Activated T-cell treated with anti-CD3 and anti-CD28 coated beads, Interleukin-2, amount 50 U/mL, for 72 hours (primary cell): Measurements from ENCODE around the gene LPAR5. TPM values are rescaled to one million over a fixed set of nuclear protein-coding genes. Genes with fewer than 3 reads are reported as not detected.

ENCODE experiments used
- ATAC-seq, 2 donors: fragments of 150-1000 bp; cut with Tn5 transposase; replicated peaks in 1 of 2; 2 replicates each; pipeline ENCODE4 v1.10.0; 2021; ENCODE audit warnings: moderate library complexity in 2 of 2, mild to moderate bottlenecking in 1 of 2
- DNase-seq, 2 donors: peaks; one replicate each; pipeline ENCODE4 v3.0.0; 2021 to 2022; ENCODE audit warnings: mixed read lengths in 1 of 2
- H3K27ac Mint-ChIP-seq: one replicate; pipeline ENCODE4 v1.8.0; 2022; ENCODE audit warnings: mild to moderate bottlenecking, moderate library complexity, mixed read lengths
- H3K27me3 Mint-ChIP-seq: one replicate; pipeline ENCODE4 v1.8.0; 2022; ENCODE audit warnings: low read depth, mixed read lengths
- H3K36me3 Mint-ChIP-seq, 2 donors: one replicate each; pipeline ENCODE4 v1.8.0; 2022; ENCODE audit warnings: mixed read lengths in 2 of 2, mild to moderate bottlenecking in 1 of 2; ENCODE audit not compliant: insufficient read depth in 2 of 2
- H3K4me1 Mint-ChIP-seq: one replicate; pipeline ENCODE4 v1.8.0; 2022; ENCODE audit warnings: low read depth, mixed read lengths
- H3K4me3 Mint-ChIP-seq, 2 donors: one replicate each; pipeline ENCODE4 v1.8.0; 2022; ENCODE audit warnings: mild to moderate bottlenecking in 2 of 2, mixed read lengths in 2 of 2, moderate library complexity in 2 of 2
- H3K9me3 Mint-ChIP-seq, 2 donors: one replicate each; pipeline ENCODE4 v1.8.0; 2022; ENCODE audit warnings: mixed read lengths in 2 of 2
- total RNA-seq, 2 donors: library from RNA; stranded (reverse); gene quantifications; one replicate each; pipeline ENCODE4 v1.2.3, GENCODE V29; 2022

LPAR5 gene
- 1 to 10 TPM; 4.1 to 8.9 TPM for total RNA-seq

DNA sequence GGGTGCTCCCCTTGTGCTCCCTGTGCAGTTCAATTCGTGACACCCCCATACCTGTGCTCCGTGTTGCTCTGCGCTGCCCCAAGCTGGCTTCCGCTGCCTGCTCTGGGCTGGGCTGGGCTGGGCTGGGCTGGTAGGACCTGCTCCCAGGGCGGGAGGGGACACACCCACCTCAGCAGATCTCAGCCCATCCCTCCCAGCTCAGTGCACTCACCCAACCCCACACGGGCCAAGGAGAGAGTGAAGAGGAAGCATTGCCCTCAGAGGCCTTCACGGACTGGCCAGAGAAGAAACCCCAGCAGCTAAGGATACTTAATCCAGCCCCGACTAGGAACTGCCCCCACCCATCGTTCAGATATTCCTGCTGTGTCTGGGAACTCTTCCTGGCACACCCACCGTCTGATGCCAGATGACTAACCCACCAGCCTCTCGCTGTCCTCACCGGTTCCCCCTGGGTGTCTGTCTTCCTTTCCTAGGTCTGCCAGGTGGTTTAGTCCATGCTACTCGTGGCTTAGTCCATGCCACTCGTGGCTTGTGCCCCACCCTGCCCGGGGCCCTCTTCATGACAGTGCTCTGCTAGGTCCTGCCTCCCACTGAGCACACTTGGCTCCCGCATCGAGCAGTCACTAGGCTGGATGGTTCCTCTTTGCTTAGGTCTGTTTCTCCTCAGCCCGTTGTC is at the start of gene LPAR5:
Gene LPAR5 (minus strand): TSS at position 104 of the 676 bp plus-strand sequence. CDS start 14,711 bp downstream, outside the sequence.
- DNase-seq (peak; percentile 40 to 51), ATAC-seq (peak; percentile 55 to 65)
- H3K4me1 Mint-ChIP-seq, result peaks cover 59% of the 10 kb centered on the region
- H3K36me3 Mint-ChIP-seq, result no peaks in the 10 kb centered on the region
- H3K27me3 Mint-ChIP-seq, result no peaks in the 10 kb centered on the region
- H3K27ac Mint-ChIP-seq, result peak within 1 kb of the TSS; percentile 82
- no peaks in the 10 kb centered on the region for H3K9me3 Mint-ChIP-seq
- H3K4me3 Mint-ChIP-seq, result peak within 1 kb of the TSS; percentile 75 to 78

DNA sequence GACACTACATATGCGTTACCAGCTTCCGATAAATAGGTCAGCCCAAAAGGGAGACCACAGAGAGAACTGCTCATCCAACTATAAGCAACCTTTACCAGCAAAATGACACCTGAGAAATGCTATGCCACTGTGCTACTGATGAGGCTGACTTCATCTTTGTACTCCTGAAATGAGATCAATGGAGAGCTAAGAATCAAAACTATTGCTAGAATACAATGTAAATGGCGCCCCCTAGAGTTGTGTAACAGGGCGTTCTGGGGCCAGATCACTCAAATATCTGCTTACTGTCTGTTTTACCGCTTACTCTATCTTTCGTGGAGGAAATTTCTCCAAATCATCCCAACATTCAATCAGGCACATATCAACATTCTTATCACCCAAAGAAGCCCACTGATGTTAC is 48.9 kb upstream of the LPAR5 start:
- H3K4me1 Mint-ChIP-seq, result peaks cover 53% of the 10 kb centered on the region
- peak overlapping the region in 1 of 2 donors; percentile 63 for H3K4me3 Mint-ChIP-seq
- H3K27me3 Mint-ChIP-seq, result no peaks in the 10 kb centered on the region
- H3K36me3 Mint-ChIP-seq, result peaks cover 2 to 20% of the 10 kb centered on the region in 2 donors
- DNase-seq, result peak; percentile 62 to 74
- ATAC-seq, result peak; percentile 10 to 39
- H3K9me3 Mint-ChIP-seq, result no peaks in the 10 kb centered on the region
- H3K27ac Mint-ChIP-seq, result peak overlapping the region; percentile 92

DNA sequence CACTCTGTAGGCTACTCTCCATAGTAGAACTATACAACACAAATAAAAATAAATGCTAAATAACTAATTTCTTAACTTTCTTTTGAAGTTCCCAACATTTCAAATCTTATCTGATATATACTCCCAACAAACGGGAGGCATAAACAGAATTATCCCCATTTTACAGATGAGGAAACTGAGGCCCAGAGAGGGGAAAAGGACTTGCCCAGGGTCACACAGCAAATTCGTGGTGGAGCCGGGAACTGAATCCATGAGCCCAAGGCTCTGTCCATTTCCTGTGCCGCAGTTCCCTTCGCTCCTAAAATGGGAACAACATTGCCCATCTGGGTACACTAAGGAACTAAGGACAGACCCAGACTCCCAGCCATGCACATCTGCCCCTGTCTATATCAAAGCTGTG is 41.2 kb upstream of the LPAR5 start:
- DNase-seq, result no peak
- ATAC-seq, result no peak
- no peaks in the 10 kb centered on the region for H3K4me1 Mint-ChIP-seq
- no peak overlapping the region for H3K27ac Mint-ChIP-seq
- no peak overlapping the region for H3K4me3 Mint-ChIP-seq
- no peaks in the 10 kb centered on the region for H3K9me3 Mint-ChIP-seq
- H3K27me3 Mint-ChIP-seq, result no peaks in the 10 kb centered on the region
- peaks cover 16 to 29% of the 10 kb centered on the region in 2 donors for H3K36me3 Mint-ChIP-seq

DNA sequence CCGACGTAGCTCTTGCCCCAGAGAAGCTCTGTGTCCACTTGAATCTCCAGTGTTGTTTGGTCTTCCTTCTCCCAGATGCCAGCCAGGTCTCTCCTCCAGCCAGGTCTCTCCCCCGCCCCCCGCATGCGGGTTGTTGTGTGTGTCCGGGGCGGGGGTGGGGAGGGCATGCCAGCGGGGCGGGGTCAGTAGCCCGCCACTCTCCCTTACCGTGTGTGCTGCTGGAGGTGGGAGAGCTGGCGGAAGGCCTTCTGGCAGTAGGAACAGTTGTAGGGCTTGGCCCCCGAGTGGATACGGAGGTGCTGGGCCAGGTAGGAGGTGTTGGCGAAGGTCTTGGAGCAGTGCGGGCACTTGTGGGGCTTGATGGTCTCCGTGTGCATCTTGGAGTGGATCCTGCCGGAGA is 36.4 kb upstream of the LPAR5 start:
- DNase-seq (no peak), ATAC-seq (no peak)
- Mint-ChIP-seq H3K36me3 (peaks cover 16 to 52% of the 10 kb centered on the region in 2 donors), H3K4me1 (no peaks in the 10 kb centered on the region), H3K9me3 (no peaks in the 10 kb centered on the region), H3K27me3 (no peaks in the 10 kb centered on the region), H3K4me3 (no peak overlapping the region), H3K27ac (no peak overlapping the region)

DNA sequence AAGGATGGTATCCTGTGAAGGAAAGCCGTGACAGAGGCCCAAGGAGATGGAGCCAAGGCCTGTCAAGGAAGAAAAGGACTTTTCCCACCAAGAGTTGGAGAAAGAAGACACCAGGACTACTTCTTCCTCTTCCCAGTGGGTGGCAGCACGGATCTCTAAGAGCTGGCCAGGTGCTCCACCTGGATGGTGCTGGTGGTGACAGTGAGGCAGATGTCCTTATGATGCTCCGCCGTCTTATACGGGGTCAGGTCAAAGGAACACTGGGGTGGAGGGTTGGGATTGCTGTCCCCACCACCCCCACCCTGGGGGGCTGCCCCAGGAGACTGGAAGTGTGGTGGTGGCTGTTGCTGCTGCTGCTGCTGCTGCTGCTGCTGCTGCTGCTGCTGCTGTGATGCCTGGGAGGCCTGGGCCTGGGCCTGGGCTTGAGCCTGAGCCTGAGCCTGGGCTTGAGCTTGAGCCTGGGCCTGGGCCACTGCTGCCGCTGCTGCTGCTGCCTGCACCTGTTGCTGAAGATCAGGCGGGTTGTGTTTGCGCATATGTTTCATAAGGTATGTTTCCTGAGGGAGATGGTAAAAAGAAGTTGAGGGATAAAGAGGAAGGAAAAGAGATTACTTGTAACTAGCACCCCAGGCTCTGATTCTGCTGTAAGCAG is 31.9 kb upstream of the LPAR5 start:
- DNase-seq (no peak), ATAC-seq (no peak)
- Mint-ChIP-seq H3K36me3 (peaks cover 10 to 32% of the 10 kb centered on the region in 2 donors), H3K9me3 (no peaks in the 10 kb centered on the region), H3K27ac (no peak overlapping the region), H3K27me3 (no peaks in the 10 kb centered on the region), H3K4me1 (peaks cover 16% of the 10 kb centered on the region), H3K4me3 (no peak overlapping the region)

DNA sequence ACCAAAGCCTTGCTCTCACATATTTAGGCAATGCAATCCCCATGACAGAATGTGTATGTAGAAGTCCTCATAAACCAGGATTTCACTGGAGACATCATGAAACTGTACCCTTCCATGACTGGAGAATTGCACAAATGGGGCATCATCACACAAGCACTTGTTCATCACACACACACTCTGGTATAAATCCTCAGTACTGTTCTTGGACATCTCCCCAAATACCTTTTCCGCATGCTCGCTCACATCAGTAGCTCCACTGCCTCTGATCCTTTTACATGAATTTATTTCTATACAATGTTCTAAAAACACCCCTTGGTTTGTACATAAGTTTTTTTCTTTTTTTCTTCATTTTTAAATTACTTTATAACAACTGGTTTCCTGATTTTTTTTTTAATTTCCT is 30.5 kb upstream of the LPAR5 start:
- no peak for DNase-seq
- Mint-ChIP-seq H3K9me3 (no peaks in the 10 kb centered on the region), H3K4me3 (no peak overlapping the region), H3K4me1 (peaks cover 26% of the 10 kb centered on the region), H3K27me3 (no peaks in the 10 kb centered on the region), H3K36me3 (peaks cover 9 to 25% of the 10 kb centered on the region in 2 donors), H3K27ac (no peak overlapping the region)
- ATAC-seq, result no peak

DNA sequence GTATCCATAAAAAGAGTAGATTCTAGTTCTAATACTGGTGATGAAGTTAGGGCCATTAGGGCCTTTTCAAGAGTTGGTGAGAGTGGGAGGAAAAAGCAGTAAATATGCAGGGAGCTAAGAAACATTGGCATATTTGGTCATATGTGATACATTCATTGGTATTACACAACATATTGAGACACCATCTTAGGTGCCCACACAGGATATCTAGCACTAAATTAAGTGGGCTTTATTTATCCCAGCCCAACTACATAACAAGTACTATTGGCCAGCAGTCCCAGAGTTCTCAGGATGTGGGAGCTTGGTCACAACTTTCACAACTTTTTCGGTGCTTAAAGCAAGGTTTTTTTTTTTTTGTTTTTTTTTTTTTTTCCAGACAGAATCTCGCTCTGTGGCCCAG is 29.1 kb upstream of the LPAR5 start:
- H3K27ac Mint-ChIP-seq, result no peak overlapping the region
- H3K4me3 Mint-ChIP-seq, result no peak overlapping the region
- peaks cover 26% of the 10 kb centered on the region for H3K4me1 Mint-ChIP-seq
- H3K27me3 Mint-ChIP-seq, result no peaks in the 10 kb centered on the region
- H3K36me3 Mint-ChIP-seq, result peaks cover 4 to 15% of the 10 kb centered on the region in 2 donors
- DNase-seq (no peak), ATAC-seq (no peak)
- no peaks in the 10 kb centered on the region for H3K9me3 Mint-ChIP-seq

DNA sequence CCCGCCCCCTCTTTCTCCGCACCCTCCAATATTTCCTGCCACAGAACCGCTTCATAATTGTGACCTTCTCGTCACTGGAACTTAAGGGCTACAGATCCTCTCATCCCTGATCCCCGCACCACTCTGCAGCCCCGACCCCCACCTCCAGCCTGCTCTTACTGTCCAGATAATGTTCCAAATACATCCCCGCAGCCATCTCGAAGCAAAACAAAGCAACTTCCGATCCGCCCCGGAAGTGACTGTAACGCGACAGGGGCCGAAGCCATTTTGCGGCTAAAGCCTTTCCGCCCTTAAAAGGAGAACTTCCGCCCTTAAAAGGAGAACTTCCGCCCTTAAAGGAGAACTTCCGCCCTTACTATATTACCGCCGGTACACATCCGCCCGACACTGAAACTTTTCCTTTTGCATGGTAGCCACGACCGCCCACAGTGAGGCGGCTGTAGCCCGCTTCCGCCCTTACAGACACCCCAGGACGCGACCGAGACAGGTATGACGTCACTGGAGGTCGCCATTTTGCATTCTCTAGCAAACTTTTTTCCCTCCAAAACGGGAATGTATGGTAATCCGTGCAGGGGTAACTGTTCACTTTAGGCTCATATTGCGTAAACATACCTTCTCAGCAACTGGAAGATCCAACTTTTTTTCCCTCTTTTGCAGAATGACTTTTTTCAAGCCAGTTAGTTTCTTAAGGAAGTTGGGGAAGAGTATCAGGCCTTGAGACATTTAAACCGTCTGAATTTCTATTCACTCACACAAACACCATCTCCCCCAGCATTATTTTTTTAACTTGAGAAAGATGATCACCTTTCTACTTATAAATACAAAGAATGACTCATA is 27.4 kb upstream of the LPAR5 start, which contains the start of gene ING4:
Gene ING4 (minus strand): TSS at position 214 of the 837 bp plus-strand sequence. CDS start 18 bp downstream, at position 196.
- H3K27me3 Mint-ChIP-seq, result no peaks in the 10 kb centered on the region
- H3K4me1 Mint-ChIP-seq, result peaks cover 36% of the 10 kb centered on the region
- peaks cover 2 to 8% of the 10 kb centered on the region in 2 donors for H3K36me3 Mint-ChIP-seq
- ATAC-seq (peak; percentile 100), DNase-seq (peak; percentile 94 to 97)
- peak within 1 kb of the TSS; percentile 92 to 100 for H3K4me3 Mint-ChIP-seq
- peak within 1 kb of the TSS; percentile 79 for H3K27ac Mint-ChIP-seq
- H3K9me3 Mint-ChIP-seq, result no peaks in the 10 kb centered on the region

DNA sequence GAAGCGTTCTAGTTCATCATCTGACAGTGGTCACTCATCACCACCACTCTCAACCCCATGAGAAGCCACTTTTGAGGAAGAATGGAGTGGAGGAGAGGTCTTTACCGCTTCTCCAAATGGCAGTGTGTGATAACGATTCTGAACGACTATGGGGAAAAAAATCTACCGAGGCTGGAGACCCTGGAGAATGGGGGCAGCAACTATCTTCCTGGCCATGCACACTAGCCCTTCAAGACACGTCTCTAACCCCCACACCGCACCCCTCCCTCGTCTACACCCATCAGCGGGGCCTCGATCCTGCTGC is 26.8 kb upstream of the LPAR5 start:
- DNase-seq (no peak), ATAC-seq (peak; percentile 65)
- no peaks in the 10 kb centered on the region for H3K9me3 Mint-ChIP-seq
- H3K27ac Mint-ChIP-seq, result peak overlapping the region; percentile 79
- H3K36me3 Mint-ChIP-seq, result peaks cover 0 to 4% of the 10 kb centered on the region in 2 donors
- no peaks in the 10 kb centered on the region for H3K27me3 Mint-ChIP-seq
- H3K4me3 Mint-ChIP-seq, result peak overlapping the region; percentile 92 to 100
- peaks cover 38% of the 10 kb centered on the region for H3K4me1 Mint-ChIP-seq

DNA sequence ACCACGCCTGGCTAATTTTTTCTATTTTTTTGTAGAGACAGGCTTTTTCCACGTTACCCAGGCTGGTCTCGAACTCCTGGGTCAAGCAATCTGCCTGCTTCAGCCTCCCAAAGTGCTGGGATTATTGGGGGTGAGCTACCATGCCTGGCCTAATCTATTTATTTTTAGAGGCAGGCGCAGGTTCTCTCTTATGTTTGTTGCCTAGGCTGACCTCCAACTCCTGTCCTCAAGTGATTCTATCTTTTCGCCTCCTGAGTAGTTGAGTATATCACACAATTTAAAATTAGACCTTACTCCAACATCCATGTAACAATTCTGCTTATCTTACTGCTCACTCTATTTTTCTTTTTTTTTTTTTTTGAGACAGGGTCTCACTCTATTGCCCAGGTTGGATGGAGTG is 18.2 kb upstream of the LPAR5 start:
- ATAC-seq, result no peak
- no peak for DNase-seq
- H3K27ac Mint-ChIP-seq, result peak overlapping the region; percentile 60
- H3K9me3 Mint-ChIP-seq, result no peaks in the 10 kb centered on the region
- H3K36me3 Mint-ChIP-seq, result peaks cover 7 to 12% of the 10 kb centered on the region in 2 donors
- H3K4me1 Mint-ChIP-seq, result peaks cover 10% of the 10 kb centered on the region
- no peak overlapping the region for H3K4me3 Mint-ChIP-seq
- H3K27me3 Mint-ChIP-seq, result no peaks in the 10 kb centered on the region

DNA sequence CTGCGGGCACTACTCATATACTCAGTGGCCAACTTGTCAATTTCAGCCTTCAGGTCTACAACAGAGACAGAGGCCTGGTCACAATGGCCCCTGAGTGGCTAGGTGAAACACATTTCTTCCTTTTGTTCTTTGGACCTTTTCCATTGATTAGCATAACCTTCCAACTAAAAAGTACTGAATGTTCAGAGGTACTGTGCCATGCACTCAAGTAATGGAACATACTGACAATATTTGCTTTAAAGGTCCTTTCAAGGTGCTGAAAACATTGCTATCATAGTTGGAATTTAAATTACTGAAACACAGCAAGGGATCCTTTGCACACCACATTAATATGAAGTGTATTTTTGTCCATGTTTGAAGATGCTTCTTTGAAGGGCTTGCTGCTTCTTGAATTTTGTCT is 17.6 kb upstream of the LPAR5 start:
- H3K4me3 Mint-ChIP-seq, result no peak overlapping the region
- no peak overlapping the region for H3K27ac Mint-ChIP-seq
- H3K4me1 Mint-ChIP-seq, result peaks cover 3% of the 10 kb centered on the region
- DNase-seq (no peak), ATAC-seq (no peak)
- peaks cover 7 to 8% of the 10 kb centered on the region in 2 donors for H3K36me3 Mint-ChIP-seq
- H3K9me3 Mint-ChIP-seq, result no peaks in the 10 kb centered on the region
- H3K27me3 Mint-ChIP-seq, result no peaks in the 10 kb centered on the region

DNA sequence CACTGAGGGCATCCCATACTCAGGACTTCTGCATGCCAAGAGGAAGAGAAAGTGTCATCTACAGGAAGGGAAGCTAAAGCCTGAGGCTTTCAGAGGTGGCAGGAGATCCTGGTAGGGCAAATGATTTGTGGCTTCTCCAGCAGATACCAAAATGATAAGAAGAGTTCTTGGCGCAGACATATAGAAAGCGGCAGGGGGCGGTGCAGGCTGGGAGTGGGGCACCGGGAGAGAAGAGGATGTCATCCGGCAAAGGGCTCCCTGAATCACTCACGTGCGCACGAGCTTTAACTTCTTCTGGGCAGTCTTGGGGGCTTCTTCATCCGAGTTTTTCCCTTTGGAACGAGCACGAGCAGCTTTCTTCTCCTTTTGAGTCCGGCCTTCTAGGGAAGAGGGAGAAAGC is 16.6 kb upstream of the LPAR5 start:
- H3K4me1 Mint-ChIP-seq, result no peaks in the 10 kb centered on the region
- no peak for DNase-seq
- H3K27me3 Mint-ChIP-seq, result no peaks in the 10 kb centered on the region
- no peak overlapping the region for H3K27ac Mint-ChIP-seq
- no peak overlapping the region for H3K4me3 Mint-ChIP-seq
- H3K9me3 Mint-ChIP-seq, result no peaks in the 10 kb centered on the region
- H3K36me3 Mint-ChIP-seq, result peaks cover 7 to 9% of the 10 kb centered on the region in 2 donors
- ATAC-seq, result no peak

DNA sequence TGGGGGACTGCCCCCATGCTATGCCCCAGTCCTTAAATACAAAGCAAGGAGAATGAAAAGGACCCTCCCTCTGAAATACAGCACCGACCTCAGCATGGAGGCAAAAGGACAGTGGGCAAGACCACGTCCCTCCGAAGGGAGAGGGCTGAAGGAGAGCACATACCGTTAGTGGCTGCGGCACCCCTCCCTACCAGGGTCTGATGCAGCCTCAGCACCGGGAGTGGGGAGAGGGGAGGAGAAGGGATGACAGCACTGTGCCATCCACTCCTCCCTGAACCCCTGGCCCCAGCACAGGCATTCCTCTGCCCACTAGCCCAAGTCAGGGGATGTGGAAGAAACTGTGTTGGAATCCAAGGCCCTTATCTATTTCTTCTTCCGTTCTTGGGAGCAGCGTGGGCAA is 15.1 kb upstream of the LPAR5 start:
- no peaks in the 10 kb centered on the region for H3K27me3 Mint-ChIP-seq
- H3K9me3 Mint-ChIP-seq, result no peaks in the 10 kb centered on the region
- no peak for DNase-seq
- peaks cover 13% of the 10 kb centered on the region for H3K4me1 Mint-ChIP-seq
- H3K27ac Mint-ChIP-seq, result no peak overlapping the region
- ATAC-seq, result no peak
- H3K36me3 Mint-ChIP-seq, result peaks cover 8 to 16% of the 10 kb centered on the region in 2 donors
- no peak overlapping the region for H3K4me3 Mint-ChIP-seq
